ENCODE data around the gene CLCA2.

Gene CLCA2

DNA sequence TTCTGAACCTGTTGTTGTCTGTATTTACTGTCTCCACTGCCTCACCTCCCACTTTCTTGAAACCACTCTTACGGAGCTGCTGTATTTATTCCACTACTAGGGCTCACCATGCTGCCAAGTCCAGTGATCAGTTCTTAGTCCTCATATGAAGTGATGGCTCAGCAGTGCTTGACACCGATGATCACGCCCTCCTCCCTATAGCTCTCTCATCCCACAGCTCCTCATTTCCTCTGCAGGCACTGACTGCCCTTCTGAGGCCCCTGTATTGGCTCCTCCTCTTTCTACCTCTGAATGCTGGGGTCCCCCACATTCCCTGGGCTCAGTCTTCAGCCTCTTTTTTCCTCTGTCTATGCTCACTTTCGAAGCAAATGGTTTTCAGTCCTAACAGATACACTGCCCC, 48.2 kb downstream of the CLCA2 start:
- no peak for DNase-seq (ENCODE audit: low read depth)

DNA sequence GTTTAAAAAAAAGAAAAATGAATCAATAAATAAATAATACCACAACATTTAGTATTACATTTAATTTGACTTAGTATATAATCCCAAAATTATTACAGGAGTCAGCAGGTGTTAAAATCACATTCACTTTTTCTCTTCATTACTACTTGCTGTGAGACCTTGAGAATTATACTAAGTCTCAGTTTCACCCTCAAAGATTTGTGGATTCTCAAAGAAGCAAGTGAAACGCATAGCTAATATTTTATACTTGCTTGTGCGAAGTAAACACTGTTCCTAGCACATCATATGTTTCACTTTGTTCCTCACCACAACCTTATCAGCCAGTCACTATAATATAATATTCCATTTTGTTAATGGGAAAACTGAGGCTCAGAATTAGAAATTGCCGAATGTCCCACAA, 48.8 kb downstream of the CLCA2 start:
- DNase-seq (ENCODE audit: low read depth): no peak

DNA sequence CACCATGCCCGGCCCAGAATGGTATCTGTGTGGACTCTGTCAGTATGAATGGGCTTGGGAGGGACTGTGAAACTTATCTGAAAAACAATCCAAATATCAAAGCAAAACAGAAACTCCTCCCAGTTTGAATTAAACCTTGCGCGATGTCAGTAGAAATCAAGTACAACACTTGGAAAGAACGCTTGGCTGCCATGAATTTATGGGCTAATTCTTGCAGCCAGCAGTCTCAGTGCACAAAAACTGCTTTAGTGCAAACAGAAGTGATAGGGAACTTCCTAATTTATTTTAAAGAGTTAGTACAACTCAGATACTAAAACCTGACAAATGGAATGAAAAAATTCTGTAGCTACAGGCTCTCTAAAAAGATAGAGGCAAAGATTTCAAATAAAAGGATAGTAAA, 53.3 kb downstream of the CLCA2 start:
- DNase-seq (ENCODE audit: low read depth): no peak

DNA sequence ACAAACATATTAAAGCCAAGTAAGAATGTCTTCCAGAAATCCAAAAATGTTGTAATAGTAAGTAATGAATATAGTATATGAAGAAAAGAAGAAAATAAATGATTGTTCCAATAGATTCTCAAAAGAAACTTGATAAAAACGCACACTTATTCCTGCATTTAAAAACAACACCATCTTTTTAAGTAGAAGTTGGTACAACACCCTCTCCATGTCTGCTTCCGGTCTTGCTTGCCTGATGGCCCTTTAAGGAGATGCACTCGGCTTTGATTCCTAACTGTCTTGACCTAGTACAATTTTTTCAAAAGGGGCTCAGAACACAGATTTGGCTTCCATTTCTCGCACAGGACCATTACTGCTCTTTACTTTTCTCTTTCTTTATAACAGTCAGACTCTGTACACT, 53.7 kb downstream of the CLCA2 start:
- no peak for DNase-seq (ENCODE audit: low read depth)

DNA sequence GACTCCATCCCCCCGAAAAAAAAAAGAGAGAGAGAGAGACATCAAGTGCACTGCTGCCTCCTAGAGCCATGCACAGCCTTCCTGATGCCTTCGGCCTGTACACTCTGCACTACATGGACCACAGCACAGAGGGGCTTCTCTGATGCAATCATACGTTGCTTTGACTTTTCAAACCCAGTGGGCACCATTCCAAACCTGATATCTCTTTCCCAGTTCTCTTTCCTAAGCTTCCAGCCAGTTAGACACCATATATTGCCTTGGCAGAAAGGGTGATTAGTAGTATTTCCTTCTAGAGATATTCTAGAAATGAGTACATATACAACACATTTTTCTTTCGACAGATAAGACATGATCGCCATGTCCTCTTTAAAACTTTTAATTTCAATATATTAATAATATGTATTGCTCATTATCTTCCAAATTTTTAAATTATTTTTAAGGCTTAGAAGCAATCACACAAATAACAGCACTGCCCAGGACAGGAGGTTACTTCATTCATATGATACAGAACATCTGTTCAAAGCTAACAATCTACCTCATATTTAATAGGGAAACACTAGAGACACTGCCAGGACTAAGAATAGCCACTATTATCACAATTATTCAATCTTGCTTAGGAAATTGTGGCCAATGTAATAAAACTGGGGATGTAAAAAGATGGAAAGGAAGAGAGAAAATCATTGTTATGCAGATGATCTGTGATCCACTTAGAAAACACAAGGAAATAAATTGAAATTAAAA, 54.6 kb downstream of the CLCA2 start:
- DNase-seq (ENCODE audit: low read depth): no peak

DNA sequence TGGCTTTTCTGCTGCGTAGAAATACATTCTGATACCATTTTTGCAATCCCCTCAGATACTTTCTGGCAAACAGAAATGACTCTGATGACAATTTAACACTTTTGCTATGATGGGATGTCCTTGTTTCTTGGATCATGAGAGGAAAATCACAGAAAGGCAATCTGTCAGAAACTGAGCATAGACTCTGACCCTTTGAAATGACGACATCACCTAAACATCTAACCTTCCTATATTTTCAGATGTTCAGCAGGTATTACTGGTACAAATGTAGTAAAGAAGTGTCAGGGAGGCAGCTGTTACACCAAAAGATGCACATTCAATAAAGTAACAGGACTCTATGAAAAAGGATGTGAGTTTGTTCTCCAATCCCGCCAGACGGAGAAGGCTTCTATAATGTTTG, 58.0 kb downstream of the CLCA2 start:
- no peak for DNase-seq (ENCODE audit: low read depth)

DNA sequence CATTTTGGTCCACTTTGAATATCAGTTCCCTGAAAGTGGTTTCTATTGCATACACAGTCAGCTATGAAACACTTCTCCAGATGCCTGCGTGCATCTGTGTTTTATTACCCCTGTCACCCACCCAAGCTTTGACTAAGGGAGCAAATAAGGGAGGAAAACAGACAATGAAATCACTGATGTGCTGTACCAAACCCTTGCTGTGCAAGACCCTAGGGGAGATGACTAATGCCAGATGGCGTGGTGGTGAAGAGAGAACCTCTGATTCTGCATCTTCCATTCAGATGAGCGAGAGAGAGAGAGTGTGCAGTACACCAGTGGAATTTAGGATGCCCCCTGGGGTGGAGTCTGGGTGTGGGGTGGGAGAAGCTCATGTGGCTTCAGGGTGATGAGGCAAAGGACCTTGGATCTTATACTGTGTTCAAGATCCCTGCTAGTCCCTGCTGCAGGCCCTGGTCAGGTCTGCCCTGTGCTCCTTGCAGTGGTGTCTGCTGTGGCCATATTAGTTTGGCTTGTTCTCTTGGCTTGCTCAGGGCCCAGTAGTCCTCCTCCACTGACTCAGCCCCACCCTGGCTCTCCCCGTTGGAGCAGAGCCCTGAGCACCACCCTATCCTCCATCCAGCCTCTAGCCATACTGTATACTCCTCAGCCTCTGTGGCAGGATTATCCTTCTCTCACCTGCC, 63.3 kb downstream of the CLCA2 start:
- DNase-seq (ENCODE audit: low read depth): peak; percentile 92

DNA sequence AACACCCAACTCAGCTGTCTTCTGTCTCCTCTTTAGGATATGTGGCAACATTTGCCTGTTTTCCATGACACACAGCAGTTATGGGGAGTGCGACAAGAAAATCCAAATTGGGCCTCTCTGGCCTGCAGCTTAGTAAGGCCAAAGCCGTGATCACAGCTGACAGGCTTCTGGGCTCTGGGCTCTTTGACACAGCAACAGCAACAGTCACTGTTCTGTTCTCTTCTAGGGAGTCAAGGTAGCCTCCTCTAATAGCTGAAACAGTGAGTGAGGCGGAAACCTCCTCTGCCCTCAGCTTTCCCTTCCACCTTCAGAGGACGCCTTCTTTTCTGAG, 63.8 kb downstream of the CLCA2 start:
- no peak for DNase-seq (ENCODE audit: low read depth)

DNA sequence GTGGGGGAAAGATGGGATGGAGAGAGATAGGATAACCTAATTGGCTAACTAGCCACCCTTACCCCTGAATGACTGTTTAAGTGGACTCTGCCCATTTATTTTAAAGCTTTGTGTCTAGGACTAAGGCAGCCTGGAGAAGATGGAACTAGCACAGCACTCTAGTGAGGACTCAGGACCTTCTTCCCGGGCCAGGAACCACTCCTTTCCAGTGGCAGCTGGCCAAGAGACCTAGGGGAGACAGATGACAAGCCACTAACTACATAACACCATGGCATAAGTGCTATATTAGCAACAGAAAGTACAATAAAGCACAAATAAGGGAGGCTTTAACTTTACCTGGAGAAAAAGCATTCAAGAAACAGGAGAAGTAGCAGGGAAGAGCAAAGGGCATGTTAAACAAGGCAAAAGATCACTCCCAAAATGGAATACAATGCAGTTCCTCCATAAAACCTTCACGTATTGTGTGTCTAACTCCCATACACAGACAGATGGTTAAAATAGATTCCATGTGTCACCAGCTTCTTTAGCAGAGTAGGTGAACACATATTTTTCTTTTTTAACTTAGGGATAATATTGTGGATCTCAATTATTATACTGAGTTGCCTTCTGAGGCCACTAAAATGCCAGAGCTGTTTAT, 65.4 kb downstream of the CLCA2 start:
- DNase-seq (ENCODE audit: low read depth): no peak

DNA sequence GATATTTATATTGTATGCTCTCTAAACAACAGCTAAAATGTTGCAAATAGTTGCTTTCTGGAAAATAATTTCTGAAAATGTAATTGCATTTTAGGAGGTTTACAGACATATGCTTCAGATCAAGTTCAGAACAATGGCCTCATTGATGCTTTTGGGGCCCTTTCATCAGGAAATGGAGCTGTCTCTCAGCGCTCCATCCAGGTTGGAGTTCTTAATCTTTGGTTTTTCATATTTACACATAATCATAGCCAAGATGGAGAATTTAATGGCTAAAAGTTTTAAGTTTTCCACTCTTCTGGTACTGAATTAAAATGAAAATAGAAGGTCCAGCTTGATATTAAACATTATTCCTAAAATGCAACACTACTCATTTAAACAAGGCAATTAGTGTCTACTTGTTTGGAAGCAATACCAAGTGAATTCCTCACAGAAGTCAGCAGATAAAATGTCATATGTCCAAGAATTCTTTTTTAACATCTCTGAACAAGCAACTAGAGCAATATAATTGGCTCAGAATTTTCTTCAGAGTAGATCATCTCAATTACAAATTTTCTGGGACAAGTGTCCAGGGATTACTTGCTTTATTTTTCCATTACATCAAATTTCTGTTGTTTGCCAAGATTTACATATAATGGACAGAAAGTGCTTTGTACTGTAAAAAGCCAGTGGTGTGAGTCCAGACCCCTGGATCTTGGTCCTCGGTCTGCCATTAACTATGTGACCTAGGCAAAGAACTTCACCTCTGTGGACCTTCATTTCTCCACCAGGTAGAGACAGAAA, 67.4 kb downstream of the CLCA2 start:
- no peak for DNase-seq (ENCODE audit: low read depth)

DNA sequence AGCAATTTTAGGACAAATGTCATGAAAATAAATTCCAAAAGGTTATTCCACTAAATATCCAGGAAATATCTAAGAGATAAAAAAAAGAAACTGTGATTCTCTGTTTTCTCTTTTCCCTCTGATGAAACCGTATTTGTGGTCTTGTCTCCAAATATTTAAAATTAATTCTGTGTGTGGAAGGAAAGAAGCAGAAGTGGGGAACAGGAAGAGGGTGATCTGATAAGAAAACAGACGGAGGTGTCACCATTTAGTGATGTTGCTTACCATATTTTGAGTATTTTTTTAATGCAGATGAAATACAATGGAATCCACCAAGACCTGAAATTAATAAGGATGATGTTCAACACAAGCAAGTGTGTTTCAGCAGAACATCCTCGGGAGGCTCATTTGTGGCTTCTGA, 74.3 kb downstream of the CLCA2 start:
- DNase-seq (ENCODE audit: low read depth): no peak

DNA sequence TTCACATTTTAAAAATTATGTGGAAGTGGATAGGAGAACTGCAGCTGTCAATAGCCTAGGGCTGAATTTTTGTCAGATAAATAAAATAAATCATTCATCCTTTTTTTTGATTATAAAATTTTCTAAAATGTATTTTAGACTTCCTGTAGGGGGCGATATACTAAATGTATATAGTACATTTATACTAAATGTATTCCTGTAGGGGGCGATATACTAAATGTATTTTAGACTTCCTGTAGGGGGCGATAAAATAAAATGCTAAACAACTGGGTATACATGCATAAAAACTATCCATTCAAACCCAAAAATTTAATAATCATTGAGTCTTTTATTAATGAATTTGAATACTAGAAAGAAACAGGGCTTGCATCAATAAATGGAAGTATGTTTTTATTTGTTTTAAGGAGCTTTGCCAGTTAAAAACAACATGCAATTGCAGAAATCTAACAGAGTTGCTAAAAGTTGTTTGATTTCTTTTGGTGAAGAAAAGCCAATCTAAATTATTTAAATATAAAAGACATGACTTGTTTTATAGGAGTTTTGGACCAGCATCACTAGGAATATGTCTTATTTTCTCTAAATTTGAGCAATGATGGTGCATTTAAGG, 76.1 kb downstream of the CLCA2 start:
- peak; percentile 91 for DNase-seq (ENCODE audit: low read depth)

DNA sequence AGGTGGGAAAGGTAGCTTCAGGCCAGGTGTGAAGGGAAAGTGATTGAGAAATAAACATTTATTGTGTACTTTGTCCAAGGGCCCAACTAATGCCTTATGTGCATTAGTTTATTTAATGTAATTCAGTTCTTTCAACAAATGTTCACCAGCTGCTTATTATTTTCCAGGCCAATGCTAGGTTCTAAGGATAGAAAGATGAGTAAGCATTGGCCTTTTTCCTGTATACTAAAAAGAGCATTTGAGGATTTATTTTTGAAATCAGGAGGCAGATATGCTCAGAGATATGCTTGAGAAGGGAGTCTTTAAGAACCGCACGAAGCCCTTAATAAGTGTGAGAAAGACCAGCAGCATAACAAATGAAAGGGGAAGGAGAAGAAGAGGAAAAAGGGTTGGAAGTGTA, 76.7 kb downstream of the CLCA2 start:
- DNase-seq (ENCODE audit: low read depth): no peak

DNA sequence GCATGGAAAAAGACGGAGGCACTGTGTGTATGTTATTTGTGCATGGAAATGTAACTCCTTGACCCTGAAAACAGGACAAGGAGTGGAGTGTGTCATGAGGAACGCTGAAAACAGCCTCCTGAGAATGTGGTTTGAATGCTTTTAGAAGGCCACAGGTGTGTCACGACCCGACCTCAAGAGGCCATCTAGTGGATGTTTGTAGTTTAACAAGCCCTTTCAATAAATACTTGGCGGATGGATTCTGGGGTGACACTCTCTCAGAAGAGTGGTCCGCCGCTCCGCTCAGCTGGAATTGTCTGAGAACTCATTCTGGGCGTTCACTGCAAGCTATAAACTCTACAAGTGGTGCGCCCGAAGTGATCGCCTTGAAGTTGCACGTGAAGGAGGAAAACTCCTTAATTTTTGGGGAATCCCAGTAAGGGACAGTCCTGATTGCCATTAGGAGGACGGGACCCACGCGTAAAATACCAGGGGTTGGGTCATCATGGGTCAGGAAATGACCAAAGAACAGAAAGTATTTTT, 78.2 kb downstream of the CLCA2 start:
- peak; percentile 45 for DNase-seq (ENCODE audit: low read depth)

DNA sequence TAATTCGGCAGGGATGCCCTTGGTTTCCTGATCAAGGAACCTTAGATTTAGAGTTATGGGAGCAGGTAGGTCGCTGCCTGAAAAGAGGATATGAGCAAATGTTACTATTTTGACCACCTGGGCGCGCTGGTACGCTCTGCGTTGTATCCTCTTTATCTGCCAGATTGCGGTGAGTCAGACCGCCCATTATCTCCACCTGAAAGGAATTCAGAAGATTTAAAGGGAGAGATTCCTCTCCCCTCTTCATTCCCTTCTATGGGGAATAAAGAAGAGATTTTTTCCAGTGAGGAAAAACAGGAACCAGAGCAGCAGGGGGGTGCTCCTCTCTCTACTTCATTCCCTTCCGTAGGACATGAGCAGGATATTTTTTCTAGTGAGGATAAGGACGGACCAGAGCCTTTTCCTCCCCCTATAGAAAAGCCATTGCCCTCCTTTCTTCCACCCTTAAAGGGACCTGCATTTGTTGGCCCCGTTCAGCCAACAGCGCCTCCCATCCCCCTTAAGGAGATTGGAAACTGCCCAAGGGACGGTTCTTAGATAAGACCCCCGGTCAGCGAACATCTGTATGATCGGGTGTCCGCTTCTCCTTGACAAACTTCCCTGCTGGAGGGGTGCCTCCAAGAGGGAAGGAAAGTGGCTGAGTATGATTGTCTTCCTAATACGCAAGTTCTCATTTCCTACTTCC, 78.9 kb downstream of the CLCA2 start:
- no peak for DNase-seq (ENCODE audit: low read depth)

DNA sequence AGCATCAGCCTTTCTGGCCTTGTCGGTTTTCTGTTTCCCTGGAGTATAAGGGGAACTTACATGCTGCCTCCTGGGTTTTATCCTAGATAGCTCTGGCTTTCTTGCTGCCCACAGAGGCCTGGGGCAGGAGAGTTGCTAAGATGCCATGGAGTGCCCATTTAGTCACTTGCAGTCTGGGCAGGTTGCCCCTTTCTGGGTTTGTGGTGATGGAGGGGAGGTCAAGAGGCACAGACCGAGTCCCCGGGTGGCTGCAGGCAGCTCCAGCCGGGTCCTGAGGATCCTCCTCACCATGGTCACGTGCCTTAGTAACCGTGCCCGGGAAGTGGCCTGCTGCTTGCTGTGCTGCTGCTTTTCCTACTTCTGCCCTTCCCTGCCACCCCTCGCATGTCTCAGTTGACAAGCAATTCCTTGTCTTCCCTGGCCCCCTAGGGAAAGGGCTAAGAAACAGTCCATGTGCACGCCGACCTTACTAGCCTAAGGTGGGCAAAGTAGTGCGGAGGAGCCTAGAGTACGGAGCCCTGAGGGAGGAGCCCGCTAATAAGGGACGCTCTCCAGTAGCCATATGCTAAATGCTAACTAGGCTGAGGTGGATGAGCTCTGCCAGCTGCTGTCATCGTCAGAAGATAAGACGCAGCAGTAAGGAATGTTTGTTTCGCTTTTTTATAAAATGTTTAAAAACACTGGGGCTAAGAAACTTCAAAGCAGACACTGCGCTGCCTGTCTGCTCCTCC, 79.6 kb downstream of the CLCA2 start:
- DNase-seq (ENCODE audit: low read depth): no peak

DNA sequence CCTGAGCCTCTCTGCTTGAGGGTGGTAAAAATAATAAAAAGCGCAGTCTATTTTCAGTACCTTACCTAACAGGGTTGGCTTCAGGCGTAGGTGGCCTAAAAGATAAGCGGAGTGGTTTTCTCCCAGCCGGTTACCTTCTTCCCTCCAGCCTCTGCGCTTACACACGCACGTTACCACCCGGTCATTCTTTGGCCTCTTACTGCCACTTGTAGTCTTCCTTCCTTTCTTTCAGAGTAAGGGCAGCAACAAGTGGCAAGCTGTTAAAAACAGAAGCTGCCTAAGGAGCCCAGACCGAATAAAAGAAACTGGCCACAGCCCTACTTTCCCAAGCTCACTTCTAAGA, 80.1 kb downstream of the CLCA2 start:
- DNase-seq (ENCODE audit: low read depth): no peak

DNA sequence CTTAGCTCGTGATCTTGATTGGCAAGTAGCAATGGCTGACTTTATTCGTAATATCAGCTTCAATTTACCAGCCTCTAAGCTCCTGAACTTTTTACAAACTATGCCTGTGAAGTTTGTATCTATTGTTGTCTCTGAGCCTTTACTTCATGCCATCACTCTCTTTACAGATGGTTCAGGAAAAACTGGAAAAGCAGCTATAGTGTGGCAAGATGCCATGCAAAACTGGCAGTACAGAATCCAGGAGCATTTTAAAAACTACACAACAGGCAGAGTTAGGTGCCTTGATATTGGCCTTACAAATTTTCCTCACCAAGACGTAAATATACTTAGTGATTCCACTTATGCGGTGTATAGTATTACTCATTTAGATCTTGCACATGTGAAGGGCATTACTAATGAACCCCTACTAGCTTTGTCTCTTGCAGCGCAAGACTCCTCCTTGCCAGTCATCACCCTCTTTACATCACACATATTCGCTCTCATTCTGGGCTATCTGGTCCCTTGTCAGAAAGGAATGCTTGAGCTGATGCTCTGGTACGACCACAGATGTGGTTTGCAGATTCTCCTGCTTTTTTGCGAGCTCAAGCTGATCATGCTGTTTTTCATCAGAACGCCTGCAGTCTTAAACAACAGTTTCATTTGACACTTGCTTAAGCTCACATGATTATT, 81.1 kb downstream of the CLCA2 start:
- peak; percentile 44 for DNase-seq (ENCODE audit: low read depth)

DNA sequence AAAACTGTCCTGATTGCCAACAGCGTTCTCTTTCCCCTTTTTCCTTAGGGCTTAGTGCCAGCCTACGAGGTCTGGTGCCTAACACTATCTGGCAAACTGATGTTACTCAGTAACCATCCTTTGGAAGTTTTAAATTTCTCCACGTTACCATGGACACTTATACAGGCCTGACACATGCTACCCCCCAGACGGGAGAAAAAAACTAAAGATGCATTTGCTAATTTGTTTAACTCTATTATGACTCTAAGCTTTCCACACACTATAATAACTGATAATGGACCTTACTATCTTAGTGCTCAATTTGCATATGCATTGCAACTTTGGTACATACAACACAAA, 81.6 kb downstream of the CLCA2 start:
- DNase-seq (ENCODE audit: low read depth): no peak
